H9 (cell line): ENCODE results near the gene AATK. TPM values are rescaled to one million over a fixed set of nuclear protein-coding genes. Genes with fewer than 3 reads are reported as not detected.

Source experiments
- DNase-seq: peaks from one replicate; pipeline ENCODE4 v3.0.0-alpha.2; 2017
- H2AFZ ChIP-seq: one replicate; pipeline ENCODE4 v1.6.1; 2013; ENCODE audit warnings: mild to moderate bottlenecking, low read length, control low read depth, moderate library complexity
- H2AK5ac ChIP-seq: 2 replicates; pipeline ENCODE4 v1.6.1; 2013; ENCODE audit warnings: low read length, control low read depth, mixed read lengths; ENCODE audit not compliant: insufficient read length
- H2BK120ac ChIP-seq: one replicate; pipeline ENCODE4 v1.6.1; 2013; ENCODE audit warnings: low read depth, mild to moderate bottlenecking, low read length, control low read depth, inconsistent platforms; ENCODE audit not compliant: poor library complexity, severe bottlenecking
- H2BK12ac ChIP-seq: 2 replicates; pipeline ENCODE4 v1.6.1; 2013; ENCODE audit warnings: low read length, control low read depth, mixed read lengths, low read depth; ENCODE audit not compliant: insufficient read length
- H2BK15ac ChIP-seq: 2 replicates; pipeline ENCODE4 v1.6.1; 2013; ENCODE audit warnings: low read depth, low read length, control low read depth
- H2BK20ac ChIP-seq: one replicate; pipeline ENCODE4 v1.6.1; 2013; ENCODE audit warnings: low read depth, mild to moderate bottlenecking, low read length, control low read depth, inconsistent platforms; ENCODE audit not compliant: poor library complexity, severe bottlenecking
- H2BK5ac ChIP-seq: 2 replicates; pipeline ENCODE4 v1.6.1; 2013; ENCODE audit warnings: low read length, control low read depth, mixed read lengths; ENCODE audit not compliant: insufficient read length
- H3K14ac ChIP-seq: 2 replicates; pipeline ENCODE4 v1.6.1; 2013; ENCODE audit warnings: low read length, control low read depth; ENCODE audit not compliant: insufficient read depth
- H3K18ac ChIP-seq: 2 replicates; pipeline ENCODE4 v1.6.1; 2013; ENCODE audit warnings: low read depth, mild to moderate bottlenecking, mixed read lengths, low read length, control low read depth; ENCODE audit not compliant: insufficient read length
- H3K23ac ChIP-seq: 2 replicates; pipeline ENCODE4 v1.6.1; 2013; ENCODE audit warnings: low read length, control low read depth, mixed read lengths, low read depth; ENCODE audit not compliant: insufficient read length
- H3K23me2 ChIP-seq: 2 replicates; pipeline ENCODE4 v1.6.1; 2013; ENCODE audit warnings: low read depth, mild to moderate bottlenecking, mixed read lengths, low read length, control low read depth; ENCODE audit not compliant: insufficient read length, poor library complexity, severe bottlenecking
- H3K27ac ChIP-seq: 2 replicates; pipeline ENCODE4 v1.5.1; 2013; ENCODE audit warnings: low read length, control low read depth, mixed read lengths, low read depth; ENCODE audit not compliant: insufficient read length
- H3K27me3 ChIP-seq: 2 replicates; pipeline ENCODE4 v1.6.1; 2013; ENCODE audit warnings: low read length, control low read depth, inconsistent platforms; ENCODE audit not compliant: insufficient read depth
- H3K4ac ChIP-seq: 2 replicates; pipeline ENCODE4 v1.6.1; 2013; ENCODE audit warnings: low read depth, mild to moderate bottlenecking, control low read depth, inconsistent platforms, low read length, moderate library complexity
- H3K4me1 ChIP-seq: 2 replicates; pipeline ENCODE4 v1.6.1; 2013; ENCODE audit warnings: low read length, control low read depth, inconsistent platforms; ENCODE audit not compliant: insufficient read depth
- H3K4me2 ChIP-seq: 2 replicates; pipeline ENCODE4 v1.6.1; 2013; ENCODE audit warnings: low read length, control low read depth, mixed read lengths; ENCODE audit not compliant: insufficient read length, insufficient read depth
- H3K56ac ChIP-seq: 2 replicates; pipeline ENCODE4 v1.6.1; 2013; ENCODE audit warnings: low read depth, mild to moderate bottlenecking, mixed read lengths, low read length, control low read depth; ENCODE audit not compliant: insufficient read length
- H3K79me1 ChIP-seq: 2 replicates; pipeline ENCODE4 v1.6.1; 2013; ENCODE audit warnings: low read depth, mild to moderate bottlenecking, moderate library complexity, low read length, control low read depth, inconsistent platforms; ENCODE audit not compliant: insufficient read depth, poor library complexity, severe bottlenecking
- H3K79me2 ChIP-seq: 2 replicates; pipeline ENCODE4 v1.6.1; 2013; ENCODE audit warnings: low read length, control low read depth, inconsistent platforms; ENCODE audit not compliant: insufficient read depth
- H3K9ac ChIP-seq: 2 replicates; pipeline ENCODE4 v1.6.1; 2013; ENCODE audit warnings: low read length, control low read depth, mixed read lengths; ENCODE audit not compliant: insufficient read length; ENCODE audit errors: extremely low read depth
- H3K9me3 ChIP-seq: one replicate; pipeline ENCODE4 v1.6.1; 2013; ENCODE audit warnings: low read depth, low read length, inconsistent platforms; ENCODE audit not compliant: control insufficient read depth
- H3T11ph ChIP-seq: one replicate; pipeline ENCODE4 v1.6.1; 2013; ENCODE audit warnings: mild to moderate bottlenecking, low read length, control low read depth, inconsistent platforms
- H4K20me1 ChIP-seq: one replicate; pipeline ENCODE4 v1.6.1; 2013; ENCODE audit not compliant: control insufficient read depth, insufficient read length, insufficient read depth
- H4K5ac ChIP-seq: 2 replicates; pipeline ENCODE4 v1.6.1; 2013; ENCODE audit warnings: low read depth, mild to moderate bottlenecking, mixed read lengths, low read length, control low read depth; ENCODE audit not compliant: insufficient read length
- H4K8ac ChIP-seq: replicated peaks from 2 replicates; pipeline ENCODE4 v1.6.1; 2013; ENCODE audit warnings: low read length, control low read depth, mixed read lengths, low read depth; ENCODE audit not compliant: insufficient read length
- H4K91ac ChIP-seq: 2 replicates; pipeline ENCODE4 v1.6.1; 2013; ENCODE audit warnings: low read depth, mild to moderate bottlenecking, moderate library complexity, mixed read lengths, low read length, control low read depth; ENCODE audit not compliant: insufficient read length
- H3K27ac Mint-ChIP-seq, 3 experiments: 2 replicates in 2 of 3; 3 replicates in 1 of 3; pipeline ENCODE4 v1.8.0; 2020 to 2021; ENCODE audit warnings: mixed read lengths in 3 of 3, mild to moderate bottlenecking in 1 of 3, moderate library complexity in 1 of 3
- H3K27me3 Mint-ChIP-seq: 2 replicates; pipeline ENCODE4 v1.8.0; 2021; ENCODE audit warnings: low read depth, mild to moderate bottlenecking, moderate library complexity, mixed read lengths
- H3K36me3 Mint-ChIP-seq, 3 experiments: 2 replicates in 2 of 3; 3 replicates in 1 of 3; pipeline ENCODE4 v1.8.0; 2020 to 2021; ENCODE audit warnings: low read depth in 3 of 3, mixed read lengths in 3 of 3; ENCODE audit not compliant: insufficient read depth in 1 of 3
- H3K4me1 Mint-ChIP-seq, 2 experiments: 2 replicates each; pipeline ENCODE4 v1.8.0; 2020; ENCODE audit warnings: mixed read lengths in 2 of 2
- H3K4me3 Mint-ChIP-seq, 2 experiments: 2 replicates in 1 of 2; 3 replicates in 1 of 2; pipeline ENCODE4 v1.8.0; 2020 to 2021; ENCODE audit warnings: mild to moderate bottlenecking in 2 of 2, mixed read lengths in 2 of 2, moderate library complexity in 1 of 2
- H3K9me3 Mint-ChIP-seq, 2 experiments: 2 replicates in 1 of 2; 3 replicates in 1 of 2; pipeline ENCODE4 v1.8.0; 2020; ENCODE audit warnings: mild to moderate bottlenecking in 2 of 2, mixed read lengths in 2 of 2, moderate library complexity in 1 of 2
- WGBS: extraction: QIAGEN DNeasy Blood & Tissue Kit; methylation state at CpG from one replicate; pipeline ENCODE4 v1.1.7; 2013; ENCODE audit warnings: missing lambda C conversion rate, low lambda C conversion rate, mixed read lengths; ENCODE audit not compliant: insufficient read length; ENCODE audit errors: extremely low coverage; 5-methylcytosine and 5-hydroxymethylcytosine counted together
- total RNA-seq: library from RNA; stranded (reverse); gene quantifications from 2 replicates; pipeline ENCODE4 v1.2.1, GENCODE V29; 2021
- TF ChIP-seq, protein P1 (sequence below): fragments of 200-600 bp; sonication (generic); conservative IDR thresholded peaks from 3 replicates; pipeline ENCODE4 v1.8.0; 2021; ENCODE audit warnings: antibody characterized with exemption, mild to moderate bottlenecking

AATK gene
- total RNA-seq, 1 experiment from 2014 or later: 2.4 TPM

DNA sequence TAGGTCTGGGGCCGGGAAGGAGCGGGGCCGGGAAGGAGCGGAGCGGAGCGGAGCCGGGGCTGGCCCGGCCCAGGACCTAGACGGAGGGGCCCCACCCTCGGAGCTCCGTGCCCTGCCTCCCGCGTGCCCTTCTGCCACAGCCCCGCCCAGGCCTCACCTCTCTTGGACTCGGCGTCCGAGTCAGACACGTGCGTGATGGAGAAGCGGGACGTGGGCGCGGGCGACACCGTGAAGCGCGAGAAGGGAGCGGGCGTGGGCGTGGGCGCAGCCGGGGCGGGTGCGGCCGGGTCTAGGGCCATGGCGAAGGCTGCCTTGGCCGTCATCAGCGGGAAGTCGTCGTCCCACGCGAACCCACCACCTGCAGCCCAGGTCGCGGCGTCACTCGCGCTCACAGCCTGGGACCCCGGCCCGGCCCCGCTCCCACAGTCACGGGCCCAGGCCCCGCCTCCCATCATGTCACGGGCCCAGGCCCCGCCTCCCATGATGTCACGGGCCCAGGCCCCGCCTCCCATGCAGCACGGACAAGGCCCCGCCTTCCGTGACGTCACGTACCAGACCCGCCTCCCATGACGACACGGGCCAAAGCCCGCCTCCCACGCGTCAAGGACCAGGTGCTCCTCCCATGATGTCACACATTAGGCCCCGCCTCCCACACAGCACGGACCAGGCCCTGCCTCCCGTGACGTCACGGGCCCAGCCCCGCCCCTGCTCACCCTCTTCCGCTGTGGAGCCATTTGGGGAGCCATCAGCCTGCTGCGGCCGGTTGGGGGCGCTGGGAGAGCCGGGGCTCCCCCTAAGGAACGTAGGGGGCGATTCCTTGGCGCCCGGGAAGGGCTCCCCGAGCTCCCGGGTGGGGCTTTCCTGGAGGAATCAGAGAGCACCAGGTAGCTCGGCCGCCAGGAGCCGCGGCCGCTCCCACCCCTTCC, 46.5 kb downstream of the AATK start:
- Mint-ChIP-seq H3K4me3 (peak overlapping the region; percentile 54 to 80), H3K27ac (no peak overlapping the region), H3K36me3 (no peaks in the 10 kb centered on the region; a peak in 1 of 7 replicates), H3K27me3 (no peaks in the 10 kb centered on the region; the same call in 1 of the 2 replicates), H3K9me3 (no peaks in the 10 kb centered on the region), H3K4me1 (peaks cover 5 to 12% of the 10 kb centered on the region in 2 experiments)
- Histone ChIP-seq H4K91ac (no peak overlapping the region), H2BK15ac (no peak overlapping the region), H3K79me1 (no peaks in the 10 kb centered on the region), H4K5ac (no peak overlapping the region), H3K79me2 (no peaks in the 10 kb centered on the region), H2AFZ (no peak overlapping the region), H2BK5ac (no peak overlapping the region), H3K4ac (no peak overlapping the region), H3K18ac (peak overlapping the region; percentile 8), H3K9ac (no peak overlapping the region), H3K9me3 (no peaks in the 10 kb centered on the region), H3K23ac (no peak overlapping the region), H2BK20ac (no peak overlapping the region), H4K8ac (no peak overlapping the region), H2BK120ac (no peak overlapping the region), H2BK12ac (no peak overlapping the region), H3T11ph (no peak overlapping the region), H3K27ac (no peak overlapping the region), H3K23me2 (no peaks in the 10 kb centered on the region), H2AK5ac (no peak overlapping the region), H3K14ac (peak overlapping the region; percentile 33; the same call in 1 of the 2 replicates), H3K56ac (no peak overlapping the region), H4K20me1 (no peaks in the 10 kb centered on the region), H3K27me3 (no peaks in the 10 kb centered on the region), H3K4me1 (no peaks in the 10 kb centered on the region), H3K4me2 (peak overlapping the region; percentile 15)
- WGBS: no CpG with 5 or more reads among the region's 89 CpGs
- peak; percentile 99 for DNase-seq
- TF ChIP-seq, protein P1, sequence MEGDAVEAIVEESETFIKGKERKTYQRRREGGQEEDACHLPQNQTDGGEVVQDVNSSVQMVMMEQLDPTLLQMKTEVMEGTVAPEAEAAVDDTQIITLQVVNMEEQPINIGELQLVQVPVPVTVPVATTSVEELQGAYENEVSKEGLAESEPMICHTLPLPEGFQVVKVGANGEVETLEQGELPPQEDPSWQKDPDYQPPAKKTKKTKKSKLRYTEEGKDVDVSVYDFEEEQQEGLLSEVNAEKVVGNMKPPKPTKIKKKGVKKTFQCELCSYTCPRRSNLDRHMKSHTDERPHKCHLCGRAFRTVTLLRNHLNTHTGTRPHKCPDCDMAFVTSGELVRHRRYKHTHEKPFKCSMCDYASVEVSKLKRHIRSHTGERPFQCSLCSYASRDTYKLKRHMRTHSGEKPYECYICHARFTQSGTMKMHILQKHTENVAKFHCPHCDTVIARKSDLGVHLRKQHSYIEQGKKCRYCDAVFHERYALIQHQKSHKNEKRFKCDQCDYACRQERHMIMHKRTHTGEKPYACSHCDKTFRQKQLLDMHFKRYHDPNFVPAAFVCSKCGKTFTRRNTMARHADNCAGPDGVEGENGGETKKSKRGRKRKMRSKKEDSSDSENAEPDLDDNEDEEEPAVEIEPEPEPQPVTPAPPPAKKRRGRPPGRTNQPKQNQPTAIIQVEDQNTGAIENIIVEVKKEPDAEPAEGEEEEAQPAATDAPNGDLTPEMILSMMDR: peak; percentile 57
